ENCODE measurements around the gene SELL.

DNA sequence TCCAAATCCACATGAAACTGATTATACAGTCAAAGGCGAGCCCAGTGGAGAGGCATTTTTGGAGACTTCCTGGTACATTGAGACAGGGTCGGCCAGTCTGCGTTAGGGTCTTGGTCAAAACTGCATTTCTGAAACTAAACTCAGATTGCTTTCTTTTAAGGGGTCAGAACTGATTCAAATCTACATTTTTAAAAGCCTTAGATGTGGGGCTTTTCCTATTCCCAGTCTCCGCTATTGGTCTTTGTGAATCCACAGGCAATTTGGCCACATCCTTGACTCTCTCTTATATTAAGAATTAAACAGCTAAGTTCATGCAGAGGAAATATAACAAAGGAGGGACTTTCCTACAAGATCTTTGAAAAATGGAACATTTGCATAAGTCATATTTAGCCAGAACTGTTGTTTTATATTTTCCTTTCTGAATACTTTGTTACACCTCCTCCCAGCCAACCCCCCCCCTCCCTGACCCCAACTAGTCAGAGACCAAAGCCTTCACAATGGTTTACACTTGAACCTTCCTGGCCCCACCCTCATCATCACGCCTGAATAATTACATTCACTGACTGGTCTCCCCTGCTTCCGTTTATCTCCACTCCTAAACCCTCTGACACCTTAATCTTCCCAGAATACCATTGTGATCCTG lies 30.9 kb downstream of the SELL start:
- TF ChIP-seq, protein P1, sequence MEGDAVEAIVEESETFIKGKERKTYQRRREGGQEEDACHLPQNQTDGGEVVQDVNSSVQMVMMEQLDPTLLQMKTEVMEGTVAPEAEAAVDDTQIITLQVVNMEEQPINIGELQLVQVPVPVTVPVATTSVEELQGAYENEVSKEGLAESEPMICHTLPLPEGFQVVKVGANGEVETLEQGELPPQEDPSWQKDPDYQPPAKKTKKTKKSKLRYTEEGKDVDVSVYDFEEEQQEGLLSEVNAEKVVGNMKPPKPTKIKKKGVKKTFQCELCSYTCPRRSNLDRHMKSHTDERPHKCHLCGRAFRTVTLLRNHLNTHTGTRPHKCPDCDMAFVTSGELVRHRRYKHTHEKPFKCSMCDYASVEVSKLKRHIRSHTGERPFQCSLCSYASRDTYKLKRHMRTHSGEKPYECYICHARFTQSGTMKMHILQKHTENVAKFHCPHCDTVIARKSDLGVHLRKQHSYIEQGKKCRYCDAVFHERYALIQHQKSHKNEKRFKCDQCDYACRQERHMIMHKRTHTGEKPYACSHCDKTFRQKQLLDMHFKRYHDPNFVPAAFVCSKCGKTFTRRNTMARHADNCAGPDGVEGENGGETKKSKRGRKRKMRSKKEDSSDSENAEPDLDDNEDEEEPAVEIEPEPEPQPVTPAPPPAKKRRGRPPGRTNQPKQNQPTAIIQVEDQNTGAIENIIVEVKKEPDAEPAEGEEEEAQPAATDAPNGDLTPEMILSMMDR (IDR thresholded peaks at IDR 0.05): no peak
- TF ChIP-seq ZFX (IDR thresholded peaks at IDR 0.05; ENCODE audit: borderline replicate concordance): no peak

All from 22Rv1 (cell line).